Liver (tissue), 9 donors: ENCODE data around the gene TXNRD2. TPM values are rescaled to one million over a fixed set of nuclear protein-coding genes. Genes with fewer than 3 reads are reported as not detected.

Experiments used
- DNase-seq: peaks from one replicate; pipeline ENCODE4 v3.0.0-alpha.2; 2017; ENCODE audit warnings: low spot score
- H3K27ac ChIP-seq, 2 donors: one replicate each; pipeline ENCODE4 v1.7.0; 2013; ENCODE audit warnings: inconsistent platforms in 2 of 2, low read length in 2 of 2, control low read depth in 1 of 2, low read depth in 1 of 2, mild to moderate bottlenecking in 1 of 2
- H3K27me3 ChIP-seq, 4 donors: one replicate each; pipeline versions ENCODE4 v1.6.1 to v1.7.0; 2013; ENCODE audit warnings: low read length in 3 of 4, inconsistent platforms in 1 of 4, mild to moderate bottlenecking in 1 of 4, moderate library complexity in 1 of 4; ENCODE audit not compliant: control insufficient read depth in 4 of 4, insufficient read depth in 4 of 4
- H3K36me3 ChIP-seq, 4 donors: one replicate each; pipeline versions ENCODE4 v1.6.1 to v1.7.0; 2013; ENCODE audit warnings: low read length in 3 of 4, mild to moderate bottlenecking in 3 of 4, low read depth in 1 of 4, moderate library complexity in 1 of 4; ENCODE audit not compliant: control insufficient read depth in 4 of 4, insufficient read depth in 3 of 4
- H3K4me1 ChIP-seq, 4 donors: one replicate each; pipeline versions ENCODE4 v1.6.1 to v1.7.0; 2013; ENCODE audit warnings: low read length in 3 of 4, mild to moderate bottlenecking in 3 of 4, moderate library complexity in 1 of 4; ENCODE audit not compliant: control insufficient read depth in 4 of 4, insufficient read depth in 4 of 4
- H3K4me3 ChIP-seq, 3 donors: one replicate each; pipeline versions ENCODE4 v1.6.1 to v1.7.0; 2013; ENCODE audit warnings: low read length in 3 of 3, control low read depth in 1 of 3, low read depth in 1 of 3, mild to moderate bottlenecking in 1 of 3
- H3K9ac ChIP-seq, 2 donors: one replicate each; pipeline ENCODE4 v1.7.0; 2013; ENCODE audit warnings: low read length in 2 of 2, mild to moderate bottlenecking in 2 of 2, moderate library complexity in 2 of 2, control low read depth in 1 of 2, low read depth in 1 of 2
- H3K9me3 ChIP-seq, 4 donors: one replicate each; pipeline versions ENCODE4 v1.6.1 to v1.7.0; 2013; ENCODE audit warnings: low read length in 3 of 4; ENCODE audit not compliant: control insufficient read depth in 4 of 4
- ATF3 ChIP-seq: IDR thresholded peaks from 2 replicates; pipeline ENCODE4 v1.6.1; 2016; ENCODE audit warnings: antibody characterized with exemption
- EGR1 ChIP-seq, 2 donors: IDR thresholded peaks; 2 replicates each; pipeline ENCODE4 v1.6.1; 2016 to 2018; ENCODE audit warnings: antibody characterized with exemption in 2 of 2, low read depth in 2 of 2
- FOXA2 ChIP-seq: IDR thresholded peaks from 2 replicates; pipeline ENCODE4 v1.6.1; 2016; ENCODE audit warnings: antibody characterized with exemption
- HNF4A ChIP-seq, 2 donors: conservative IDR thresholded peaks; 2 replicates each; pipeline ENCODE4 v1.6.1; 2016; ENCODE audit warnings: antibody characterized with exemption in 2 of 2, mild to moderate bottlenecking in 2 of 2
- HNF4G ChIP-seq: IDR thresholded peaks from 2 replicates; pipeline ENCODE4 v1.6.1; 2016; ENCODE audit warnings: antibody characterized with exemption
- JUND ChIP-seq, 2 donors: IDR thresholded peaks; 2 replicates each; pipeline ENCODE4 v1.6.1; 2016; ENCODE audit warnings: antibody characterized with exemption in 2 of 2
- RAD21 ChIP-seq, 2 donors: IDR thresholded peaks; 2 replicates each; pipeline ENCODE4 v1.6.1; 2016; ENCODE audit warnings: antibody characterized with exemption in 2 of 2, mild to moderate bottlenecking in 2 of 2
- REST ChIP-seq: IDR thresholded peaks from 2 replicates; pipeline ENCODE4 v1.6.1; 2016; ENCODE audit warnings: antibody characterized with exemption, mild to moderate bottlenecking
- RXRA ChIP-seq, 2 donors: IDR thresholded peaks; 2 replicates each; pipeline ENCODE4 v1.6.1; 2017 to 2018; ENCODE audit warnings: antibody characterized with exemption in 2 of 2, mild to moderate bottlenecking in 1 of 2
- SP1 ChIP-seq: IDR thresholded peaks from 2 replicates; pipeline ENCODE4 v1.6.1; 2018; ENCODE audit warnings: antibody characterized with exemption, mild to moderate bottlenecking
- TAF1 ChIP-seq: conservative IDR thresholded peaks from 2 replicates; pipeline ENCODE4 v1.6.1; 2016; ENCODE audit warnings: antibody characterized with exemption, mild to moderate bottlenecking
- YY1 ChIP-seq: IDR thresholded peaks from 2 replicates; pipeline ENCODE4 v1.6.1; 2016; ENCODE audit warnings: antibody characterized with exemption, mild to moderate bottlenecking
- WGBS: extraction: QIAGEN DNeasy Blood & Tissue Kit; methylation state at CpG from one replicate; pipeline ENCODE4 v1.1.7; 2013; 5-methylcytosine and 5-hydroxymethylcytosine counted together
- polyA plus RNA-seq, 2 donors: library from polyadenylated mRNA; stranded (reverse) in 1 of 2; unstranded in 1 of 2; fragments of 200-250 nt in 1 of 2; fragments of >200 nt in 1 of 2; fragmentation: Nextera tagmentation in 1 of 2; extraction: Ambion mirVana in 1 of 2; gene quantifications; one replicate each; pipeline versions ENCODE4 v1.2.1 to v1.2.3, GENCODE V29; 2013 to 2015
- total RNA-seq, 2 donors: library from RNA; depleted of rRNA; stranded (reverse); fragments of >200 nt; gene quantifications; one replicate each; pipeline ENCODE4 v1.2.3, GENCODE V29; 2014
- TF ChIP-seq, protein P1 (sequence below): IDR thresholded peaks from 2 replicates; pipeline ENCODE4 v1.6.1; 2016; ENCODE audit warnings: antibody characterized with exemption
- TF ChIP-seq, protein P2 (sequence below): fragments of 150-350 bp; IDR thresholded peaks from 2 replicates; pipeline ENCODE4 v1.5.1; 2017; ENCODE audit warnings: improper control_type of control experiment, low read depth, low read length; ENCODE audit not compliant: missing input control
- donor health status: healthy.
- donor health status: healthy.
- donor health status: healthy.
- donor health status: healthy.
- donor health status: healthy.

TXNRD2 gene
- total and polyA plus RNA-seq, 4 donors: 22.2 to 41.3 (median 33.6) TPM

GRCh38 chr22:19916941-19917340 lies 24.7 kb downstream of the TXNRD2 start:
- no peaks in the 10 kb centered on the region for H3K27me3 ChIP-seq
- no peaks in the 10 kb centered on the region for H3K4me1 ChIP-seq
- no peak overlapping the region for H3K4me3 ChIP-seq
- peaks cover 21 to 64% (median 41%) of the 10 kb centered on the region in 4 donors for H3K36me3 ChIP-seq
- no peak overlapping the region for H3K9ac ChIP-seq
- no peak for DNase-seq
- TF ChIP-seq HNF4G (no peak), ATF3 (no peak), EGR1 (IDR thresholded peaks at IDR 0.05; ENCODE audit: low read depth in 2 of 2) (no peak), REST (no peak), RAD21 (IDR thresholded peaks at IDR 0.05) (no peak), SP1 (no peak), YY1 (no peak), RXRA (IDR thresholded peaks at IDR 0.05) (no peak), TAF1 (no peak), JUND (IDR thresholded peaks at IDR 0.05) (no peak)
- TF ChIP-seq, protein P1, sequence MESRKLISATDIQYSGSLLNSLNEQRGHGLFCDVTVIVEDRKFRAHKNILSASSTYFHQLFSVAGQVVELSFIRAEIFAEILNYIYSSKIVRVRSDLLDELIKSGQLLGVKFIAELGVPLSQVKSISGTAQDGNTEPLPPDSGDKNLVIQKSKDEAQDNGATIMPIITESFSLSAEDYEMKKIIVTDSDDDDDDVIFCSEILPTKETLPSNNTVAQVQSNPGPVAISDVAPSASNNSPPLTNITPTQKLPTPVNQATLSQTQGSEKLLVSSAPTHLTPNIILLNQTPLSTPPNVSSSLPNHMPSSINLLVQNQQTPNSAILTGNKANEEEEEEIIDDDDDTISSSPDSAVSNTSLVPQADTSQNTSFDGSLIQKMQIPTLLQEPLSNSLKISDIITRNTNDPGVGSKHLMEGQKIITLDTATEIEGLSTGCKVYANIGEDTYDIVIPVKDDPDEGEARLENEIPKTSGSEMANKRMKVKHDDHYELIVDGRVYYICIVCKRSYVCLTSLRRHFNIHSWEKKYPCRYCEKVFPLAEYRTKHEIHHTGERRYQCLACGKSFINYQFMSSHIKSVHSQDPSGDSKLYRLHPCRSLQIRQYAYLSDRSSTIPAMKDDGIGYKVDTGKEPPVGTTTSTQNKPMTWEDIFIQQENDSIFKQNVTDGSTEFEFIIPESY: no peak
- TF ChIP-seq, protein P2, sequence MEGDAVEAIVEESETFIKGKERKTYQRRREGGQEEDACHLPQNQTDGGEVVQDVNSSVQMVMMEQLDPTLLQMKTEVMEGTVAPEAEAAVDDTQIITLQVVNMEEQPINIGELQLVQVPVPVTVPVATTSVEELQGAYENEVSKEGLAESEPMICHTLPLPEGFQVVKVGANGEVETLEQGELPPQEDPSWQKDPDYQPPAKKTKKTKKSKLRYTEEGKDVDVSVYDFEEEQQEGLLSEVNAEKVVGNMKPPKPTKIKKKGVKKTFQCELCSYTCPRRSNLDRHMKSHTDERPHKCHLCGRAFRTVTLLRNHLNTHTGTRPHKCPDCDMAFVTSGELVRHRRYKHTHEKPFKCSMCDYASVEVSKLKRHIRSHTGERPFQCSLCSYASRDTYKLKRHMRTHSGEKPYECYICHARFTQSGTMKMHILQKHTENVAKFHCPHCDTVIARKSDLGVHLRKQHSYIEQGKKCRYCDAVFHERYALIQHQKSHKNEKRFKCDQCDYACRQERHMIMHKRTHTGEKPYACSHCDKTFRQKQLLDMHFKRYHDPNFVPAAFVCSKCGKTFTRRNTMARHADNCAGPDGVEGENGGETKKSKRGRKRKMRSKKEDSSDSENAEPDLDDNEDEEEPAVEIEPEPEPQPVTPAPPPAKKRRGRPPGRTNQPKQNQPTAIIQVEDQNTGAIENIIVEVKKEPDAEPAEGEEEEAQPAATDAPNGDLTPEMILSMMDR: no peak
- no peak overlapping the region for H3K27ac ChIP-seq
- 80% methylated on average over 7 of the region's 7 CpGs for whole genome bisulfite sequencing
- no peaks in the 10 kb centered on the region for H3K9me3 ChIP-seq

DNA sequence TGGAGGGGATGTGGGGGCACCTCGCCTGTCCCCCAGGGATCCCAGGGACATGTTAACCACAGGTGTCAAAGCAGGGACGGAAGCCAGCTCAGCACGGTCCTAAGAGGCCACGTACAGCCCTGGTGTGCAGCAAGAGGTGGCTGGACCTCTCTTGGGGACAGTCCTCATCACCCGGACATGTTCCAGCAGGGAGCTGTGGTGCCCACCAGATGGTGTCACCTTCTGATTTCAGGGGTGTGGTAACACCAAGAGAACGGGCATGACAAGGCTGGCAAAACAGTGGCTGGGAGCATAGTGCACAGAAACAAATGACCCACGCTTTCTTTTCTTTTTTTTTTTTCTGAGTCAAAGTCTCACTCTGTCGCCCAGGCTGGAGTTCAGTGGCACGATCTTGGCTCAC lies 25.6 kb downstream of the TXNRD2 start:
- no peak for DNase-seq
- TF ChIP-seq EGR1 (IDR thresholded peaks at IDR 0.05; ENCODE audit: low read depth in 2 of 2) (no peak), HNF4G (no peak), HNF4A (conservative IDR thresholded peaks at IDR 0.05) (peak in 1 of 2 donors; percentile 67), JUND (IDR thresholded peaks at IDR 0.05) (peak in 1 of 2 donors; percentile 32), REST (no peak), FOXA2 (no peak), RXRA (IDR thresholded peaks at IDR 0.05) (peak in 1 of 2 donors; percentile 58), RAD21 (IDR thresholded peaks at IDR 0.05) (peak in 1 of 2 donors; percentile 45)
- TF ChIP-seq, protein P1: no peak
- no peak overlapping the region for H3K4me3 ChIP-seq
- H3K9me3 ChIP-seq: no peaks in the 10 kb centered on the region
- H3K4me1 ChIP-seq: no peaks in the 10 kb centered on the region
- no peak overlapping the region for H3K9ac ChIP-seq
- WGBS: 64% methylated on average over 9 of the region's 9 CpGs
- H3K36me3 ChIP-seq: peaks cover 21 to 72% (median 40%) of the 10 kb centered on the region in 4 donors
- H3K27ac ChIP-seq: no peak overlapping the region
- no peaks in the 10 kb centered on the region for H3K27me3 ChIP-seq
